ENCODE results near the gene ELOVL2.
A peak's percentile ranks its signal among the peaks of the same experiment; 100 is the strongest.
"Not testable (repeated sequence)": the region's sequence is repeated elsewhere in the genome, so short reads cannot be mapped to it uniquely, and the experiment has no call there.

ELOVL2 gene, protein sequence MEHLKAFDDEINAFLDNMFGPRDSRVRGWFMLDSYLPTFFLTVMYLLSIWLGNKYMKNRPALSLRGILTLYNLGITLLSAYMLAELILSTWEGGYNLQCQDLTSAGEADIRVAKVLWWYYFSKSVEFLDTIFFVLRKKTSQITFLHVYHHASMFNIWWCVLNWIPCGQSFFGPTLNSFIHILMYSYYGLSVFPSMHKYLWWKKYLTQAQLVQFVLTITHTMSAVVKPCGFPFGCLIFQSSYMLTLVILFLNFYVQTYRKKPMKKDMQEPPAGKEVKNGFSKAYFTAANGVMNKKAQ

DNA sequence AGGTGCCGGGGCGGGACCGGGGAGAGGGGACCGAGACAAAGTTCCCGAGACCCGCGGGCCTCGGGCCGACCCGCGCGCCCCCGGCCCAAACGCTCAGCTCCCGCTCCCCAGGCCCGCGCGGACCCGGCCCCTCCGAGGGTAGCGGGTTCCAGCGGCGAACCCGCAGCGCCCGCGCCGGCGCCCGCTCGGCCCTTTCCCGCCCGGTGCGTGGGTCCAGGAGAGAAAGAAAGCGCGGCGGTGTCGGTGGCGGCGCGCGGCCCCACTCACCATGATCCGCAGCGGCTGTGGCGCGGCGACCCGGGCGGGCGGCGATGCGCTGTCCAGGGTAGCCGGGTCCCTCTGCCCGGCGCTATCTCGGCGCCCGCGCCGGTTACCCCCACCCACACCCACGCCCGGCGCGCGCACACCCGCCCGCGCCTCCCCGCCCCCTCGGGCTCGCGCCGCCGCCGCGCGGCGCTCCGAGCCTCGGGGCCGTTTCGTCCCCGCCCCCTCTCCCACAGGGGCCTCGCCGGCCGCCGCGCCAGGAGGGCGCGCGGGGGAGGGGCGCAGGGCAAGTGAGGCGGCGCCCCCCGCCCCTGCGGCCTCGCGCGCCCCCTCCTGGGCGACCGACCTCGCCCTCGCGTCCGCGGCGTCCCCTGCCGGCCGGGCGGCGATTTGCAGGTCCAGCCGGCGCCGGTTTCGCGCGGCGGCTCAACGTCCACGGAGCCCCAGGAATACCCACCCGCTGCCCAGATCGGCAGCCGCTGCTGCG lies at the start of gene ELOVL2:
Gene ELOVL2, minus strand, starts transcription at position 345 of the 751 bp plus-strand sequence. Its CDS starts 75 bp downstream, at position 270.
- DNase-seq = no peak

DNA sequence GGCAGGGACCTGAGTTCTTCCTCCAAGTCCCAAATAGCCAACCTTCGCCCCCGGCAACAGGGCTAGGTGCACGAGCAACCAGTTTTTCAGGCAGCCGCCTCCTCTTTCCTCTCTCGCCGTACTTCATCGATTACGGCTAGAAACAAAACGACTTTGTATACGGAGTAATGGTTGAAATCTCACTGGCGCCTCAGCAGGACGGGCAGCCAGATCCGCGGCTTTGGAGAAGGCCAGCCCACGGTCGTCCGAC lies 49.2 kb upstream of the ELOVL2 start:
- DNase-seq = no peak

DNA sequence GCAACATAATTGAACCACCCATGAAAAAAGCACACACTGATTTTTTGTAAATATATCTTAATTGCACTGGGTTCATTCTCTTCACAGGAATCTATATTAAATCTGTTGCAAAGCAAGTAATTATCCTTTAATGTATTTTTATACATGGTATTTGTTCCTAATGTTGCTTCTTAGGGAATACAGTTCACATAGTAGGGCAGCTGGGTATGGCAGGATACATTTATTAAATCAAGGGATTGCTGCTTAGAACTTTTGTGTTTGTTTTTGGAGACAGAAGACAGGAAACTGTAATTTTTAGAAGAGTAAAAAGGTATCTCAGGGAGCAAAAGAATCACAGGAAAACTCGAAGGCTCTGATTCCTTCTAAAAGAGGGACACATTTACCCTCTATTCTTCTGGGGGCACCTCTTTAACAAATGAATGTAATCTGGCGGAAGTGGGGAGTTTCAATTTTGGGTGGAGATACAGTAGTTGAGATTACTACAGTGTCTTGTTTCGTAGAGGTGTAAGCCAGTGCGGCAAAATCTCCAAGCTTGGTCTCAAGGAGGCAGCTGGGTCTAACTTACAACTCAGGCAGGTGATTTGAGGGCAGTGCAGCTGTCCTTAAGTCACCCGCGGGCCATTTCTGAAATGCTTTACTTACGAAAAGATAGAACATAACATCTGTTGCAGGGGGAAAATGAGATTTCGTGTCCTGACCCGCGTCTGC lies 48.7 kb upstream of the ELOVL2 start:
- peak; percentile 87 for DNase-seq

DNA sequence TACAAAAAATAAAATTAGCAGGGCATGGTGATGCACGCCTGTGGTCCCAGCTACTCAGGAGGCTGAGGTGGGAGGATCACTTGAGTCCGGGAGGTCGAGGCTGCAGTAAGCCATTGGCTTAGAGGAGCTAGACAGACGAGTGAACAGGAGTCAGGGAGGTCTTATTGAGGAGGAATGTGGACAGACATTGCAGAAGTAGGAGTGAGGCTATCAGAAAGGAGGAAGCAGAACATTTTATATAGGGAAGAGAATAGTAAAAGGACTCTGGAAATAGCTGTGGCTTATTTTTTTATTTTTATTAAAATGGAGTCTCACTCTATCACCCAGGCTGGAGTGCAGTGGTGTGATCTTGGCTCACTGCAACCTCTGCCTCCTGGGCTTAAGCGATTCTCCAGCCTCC lies 47.0 kb upstream of the ELOVL2 start:
- DNase-seq = not testable (repeated sequence)

DNA sequence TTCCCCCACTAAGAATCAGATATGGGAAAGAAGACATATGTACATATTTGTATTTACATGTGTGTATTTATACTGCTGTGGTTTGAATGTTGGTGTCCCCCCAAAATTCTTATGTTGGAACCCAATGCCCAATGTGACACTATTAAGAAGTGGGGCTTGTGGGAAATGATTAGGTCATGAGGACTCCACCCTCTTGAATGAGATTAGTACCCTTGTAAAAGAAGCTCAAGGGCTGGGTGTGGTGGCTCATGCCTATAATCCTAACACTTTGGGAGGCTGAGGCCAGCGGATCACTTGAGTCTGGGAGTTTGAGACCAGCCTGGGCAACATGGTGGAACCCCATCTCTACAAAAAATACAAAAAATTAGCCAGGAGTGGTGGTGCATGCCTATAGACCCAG lies 45.6 kb upstream of the ELOVL2 start:
- no peak for DNase-seq

DNA sequence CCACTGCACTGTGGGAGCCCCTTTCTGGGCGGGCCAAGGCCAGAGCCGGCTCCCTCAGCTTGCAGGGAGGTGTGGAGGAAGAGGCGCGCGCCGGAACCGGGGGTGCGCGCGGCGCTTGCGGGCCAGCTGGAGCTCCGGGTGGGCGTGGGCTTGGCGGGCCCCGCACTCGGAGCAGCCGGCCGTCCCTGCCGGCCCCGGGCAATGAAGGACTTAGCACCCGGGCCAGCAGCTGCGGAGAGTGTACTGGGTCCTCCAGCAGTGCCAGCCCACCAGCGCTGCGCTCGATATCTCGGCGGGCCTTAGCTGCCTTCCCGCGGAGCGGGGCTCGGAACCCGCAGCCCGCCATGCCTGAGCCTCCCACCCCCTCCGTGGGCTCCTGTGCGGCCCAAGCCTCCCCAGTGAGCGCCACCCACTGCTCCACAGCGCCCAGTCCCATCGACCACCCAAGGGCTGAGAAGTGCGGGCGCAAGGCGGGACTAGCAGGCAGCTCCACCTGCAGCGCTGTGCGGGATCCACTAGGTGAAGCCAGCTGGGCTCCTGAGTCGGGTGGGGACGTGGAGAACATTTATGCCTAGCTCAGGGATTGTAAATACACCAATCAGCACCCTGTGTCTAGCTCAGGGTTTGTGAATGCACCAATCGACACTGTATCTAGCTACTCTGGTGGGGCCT lies 43.2 kb upstream of the ELOVL2 start:
- DNase-seq = not testable (repeated sequence)

DNA sequence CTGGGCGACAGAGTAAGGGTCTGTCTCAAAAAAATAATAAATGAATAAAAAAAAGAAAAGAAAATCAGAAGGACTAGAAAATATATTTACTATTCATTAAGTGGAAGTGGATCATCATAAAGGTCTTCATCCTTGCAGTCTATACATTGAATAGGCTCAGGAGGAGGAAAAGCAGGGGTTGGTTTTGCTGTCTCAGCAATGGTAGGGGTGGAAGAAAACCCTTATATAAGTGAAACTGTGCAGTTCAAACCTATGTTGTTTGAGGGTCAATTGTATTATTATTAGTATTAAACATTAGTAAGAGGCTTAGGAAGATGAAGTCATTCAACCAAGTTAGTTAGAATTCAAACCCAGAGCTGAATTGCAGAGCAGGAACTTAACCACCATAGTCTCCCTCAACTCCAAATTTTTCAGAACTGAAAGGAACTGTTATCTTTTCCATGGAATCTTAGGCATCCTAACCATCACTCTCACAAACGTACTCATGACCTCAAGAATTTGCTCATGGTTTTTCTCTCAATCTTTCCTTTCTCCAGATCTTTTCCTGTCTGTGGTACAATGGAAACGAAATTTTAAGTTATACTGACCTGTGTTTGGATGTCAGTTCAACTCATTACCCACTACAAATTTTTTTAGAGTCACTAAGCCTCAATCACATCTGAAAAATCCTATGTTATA lies 41.8 kb upstream of the ELOVL2 start:
- no peak for DNase-seq

DNA sequence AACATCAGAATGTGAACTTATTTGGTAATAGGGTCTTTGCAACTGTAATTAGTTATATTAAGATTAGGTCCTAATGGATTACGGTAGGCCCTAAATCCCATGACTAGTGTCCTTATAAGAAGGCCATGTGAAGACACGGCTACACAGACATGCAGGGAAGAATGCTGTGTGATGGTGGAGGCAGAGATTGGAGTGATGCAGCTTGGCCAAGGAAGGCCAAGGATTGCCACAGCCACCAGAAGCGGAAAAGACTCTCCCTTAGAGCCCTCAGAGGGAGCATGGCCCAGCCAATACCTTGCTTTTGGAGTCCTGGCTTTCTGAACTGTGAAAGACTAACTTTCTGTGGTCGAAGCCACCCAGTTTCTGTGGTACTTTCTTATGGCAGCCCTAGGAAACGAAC lies 39.9 kb upstream of the ELOVL2 start:
- no peak for DNase-seq

DNA sequence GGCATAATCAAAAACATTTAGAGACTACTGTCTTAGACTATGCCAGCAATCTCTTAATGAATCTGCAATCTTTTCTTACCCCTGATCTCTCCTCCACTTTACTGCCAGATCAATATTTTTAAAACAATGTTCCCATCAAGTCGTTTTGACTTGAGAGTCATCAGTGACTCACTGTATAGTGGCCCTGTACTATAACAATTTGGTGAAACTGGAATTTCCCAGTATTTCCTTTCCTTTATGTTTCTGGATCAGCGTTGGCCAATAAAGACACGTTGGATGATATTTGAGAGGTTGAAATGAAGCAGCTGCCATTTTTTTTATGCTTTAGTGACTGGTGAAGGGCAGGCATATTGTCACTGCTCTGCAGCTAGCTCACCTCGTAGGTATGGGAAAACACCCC lies 39.4 kb upstream of the ELOVL2 start:
- no peak for DNase-seq

DNA sequence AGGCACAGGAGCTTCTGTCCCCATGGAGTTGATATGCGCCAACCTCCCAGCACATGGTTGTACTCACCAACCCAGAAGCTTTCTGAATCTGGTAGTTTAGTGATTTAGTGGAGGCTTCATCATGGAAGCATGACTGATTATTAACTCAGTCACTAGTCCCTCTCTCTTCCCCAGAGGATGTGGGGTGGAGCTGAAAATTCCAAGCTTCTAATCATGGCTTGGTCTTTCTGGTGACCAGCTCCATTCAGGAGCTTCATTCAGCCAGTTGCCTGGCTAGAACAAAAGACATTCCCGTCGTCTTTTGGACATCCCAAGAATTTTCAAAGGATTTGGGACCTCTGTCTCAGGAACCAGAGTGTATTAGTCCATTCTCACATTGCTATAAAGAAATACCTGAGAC lies 36.2 kb upstream of the ELOVL2 start:
- no peak for DNase-seq

DNA sequence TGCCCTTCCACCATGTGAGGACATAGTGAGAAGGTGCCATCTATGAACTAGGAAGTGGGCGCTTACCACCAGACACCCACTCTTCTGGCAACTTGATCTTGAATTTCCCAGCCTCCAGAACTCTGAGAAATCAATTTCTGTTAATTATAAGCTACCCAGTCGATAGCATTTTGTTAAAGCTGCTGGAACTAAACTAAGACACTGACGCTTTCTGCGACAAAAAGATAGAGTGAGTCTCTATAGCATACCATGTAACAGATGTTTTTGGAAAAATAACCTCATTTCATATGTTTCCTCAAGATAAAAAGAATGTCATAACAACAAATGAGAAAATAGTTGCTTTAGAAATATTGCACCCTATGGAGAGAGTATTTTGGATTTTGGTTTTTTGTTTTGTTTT lies 34.2 kb upstream of the ELOVL2 start:
- peak; percentile 24 for DNase-seq

DNA sequence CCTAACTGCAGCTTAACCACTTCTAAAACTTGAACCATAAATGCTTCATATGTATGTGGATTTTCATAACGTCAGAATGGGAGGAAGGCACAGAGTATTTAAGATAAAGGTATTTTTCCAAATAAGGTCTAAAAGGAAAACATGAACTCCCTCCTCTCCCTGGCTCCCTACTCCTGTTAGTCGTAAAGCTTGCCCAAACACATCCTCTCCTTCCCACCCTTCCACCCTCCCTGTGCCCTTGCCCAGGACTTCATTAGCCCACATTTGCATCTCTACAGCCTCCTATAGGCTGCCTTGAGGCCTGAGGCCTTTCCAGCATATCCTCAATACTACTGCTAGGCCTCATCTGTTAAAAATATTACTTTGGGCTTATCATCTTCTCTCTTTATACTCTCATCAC lies 32.4 kb upstream of the ELOVL2 start:
- no peak for DNase-seq

DNA sequence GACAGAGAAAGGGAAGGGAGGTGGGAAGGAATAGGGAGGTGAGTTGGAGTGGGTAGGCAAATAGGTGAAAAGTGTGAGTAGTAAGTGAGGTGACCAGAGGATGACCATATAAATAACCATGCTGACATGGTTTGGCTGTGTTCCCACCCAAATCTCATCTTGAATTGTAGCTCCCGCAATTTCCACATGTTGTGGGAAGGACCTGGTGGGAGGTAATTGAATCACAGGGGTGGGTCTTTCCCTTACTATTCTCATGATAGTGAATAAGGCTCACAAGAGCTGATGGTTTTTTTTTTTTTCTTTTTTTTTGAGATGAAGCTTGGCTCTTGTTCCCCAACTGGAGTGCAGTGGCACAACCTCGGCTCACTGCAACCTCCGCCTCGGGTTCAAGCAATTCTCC lies 28.0 kb upstream of the ELOVL2 start:
- DNase-seq = no peak

DNA sequence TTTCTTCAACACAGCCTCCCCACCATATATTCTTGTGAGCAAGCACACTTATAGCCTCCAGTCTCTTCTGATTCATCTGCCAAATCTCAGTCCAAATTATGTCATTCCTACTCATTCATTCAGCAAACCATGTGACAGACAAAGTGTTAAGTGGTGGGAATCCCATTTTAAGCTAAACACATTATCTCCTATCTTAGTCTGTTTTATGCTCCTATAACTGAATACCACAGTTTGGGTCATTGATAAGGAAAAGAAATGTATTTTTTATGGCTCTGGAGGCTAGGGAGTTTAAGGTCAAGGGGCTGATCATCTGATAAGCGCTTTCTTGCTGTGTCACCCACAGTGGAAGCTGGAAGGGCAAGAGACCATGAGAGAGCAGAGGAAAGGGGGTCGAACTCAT lies 25.7 kb upstream of the ELOVL2 start:
- peak; percentile 60 for DNase-seq

DNA sequence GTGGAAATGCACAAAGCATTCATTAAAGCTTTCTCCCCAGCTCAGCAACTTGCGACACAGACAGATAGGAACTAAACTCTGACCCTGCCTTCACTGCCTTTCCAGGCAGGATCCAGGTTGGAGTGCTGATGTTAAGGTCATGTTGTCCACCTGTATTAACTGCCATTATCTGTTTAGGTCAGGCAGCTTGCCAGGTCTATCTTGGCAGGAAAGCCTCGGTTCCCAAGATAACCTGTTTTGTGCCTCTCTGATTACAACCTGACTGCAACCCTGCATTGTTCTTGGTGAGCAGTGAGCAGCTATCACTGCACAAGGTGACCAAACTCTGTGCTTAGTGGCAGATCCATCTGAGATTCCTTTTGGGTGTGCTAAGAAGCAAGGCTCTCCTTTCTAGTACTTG lies 23.2 kb upstream of the ELOVL2 start:
- DNase-seq = no peak

DNA sequence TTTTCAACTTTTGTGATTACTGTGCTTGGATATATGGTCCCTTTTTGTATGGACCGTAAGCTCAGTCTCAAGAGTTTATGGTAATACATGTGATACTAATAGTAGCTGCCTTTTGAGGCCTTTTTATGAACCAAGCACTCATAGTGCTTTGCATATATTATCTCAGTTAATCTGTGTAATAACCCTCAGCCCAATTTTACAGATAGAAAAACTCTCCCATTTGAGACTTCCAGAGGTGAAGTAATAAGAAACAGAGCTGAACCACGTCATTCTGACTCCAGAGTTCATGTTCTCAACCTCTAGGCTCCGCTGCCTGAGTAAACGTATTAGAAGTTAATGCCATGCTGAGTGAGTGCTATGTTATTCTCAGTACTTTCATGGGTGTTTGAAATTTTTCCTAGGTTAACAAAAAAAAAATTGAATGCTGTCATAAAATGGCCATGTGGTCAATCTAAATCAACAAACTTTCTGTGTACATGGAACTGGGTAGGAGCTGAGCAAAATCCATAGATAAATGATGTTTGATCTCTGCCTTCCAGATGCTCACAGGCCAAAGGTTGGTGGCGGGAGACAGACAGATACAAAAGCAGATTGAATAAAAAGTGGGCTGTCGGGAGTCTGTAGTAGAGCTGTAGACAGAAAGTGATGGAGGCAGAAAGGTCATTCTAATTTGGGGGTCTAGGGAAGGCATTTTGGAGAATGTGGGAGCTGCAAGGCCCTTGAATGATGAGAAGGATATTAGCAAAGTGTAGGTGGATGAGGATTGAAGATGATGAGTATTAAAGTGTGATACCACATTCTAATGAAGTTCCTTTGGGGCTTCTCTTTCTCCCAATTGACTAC lies 22.6 kb upstream of the ELOVL2 start:
- no peak for DNase-seq

DNA sequence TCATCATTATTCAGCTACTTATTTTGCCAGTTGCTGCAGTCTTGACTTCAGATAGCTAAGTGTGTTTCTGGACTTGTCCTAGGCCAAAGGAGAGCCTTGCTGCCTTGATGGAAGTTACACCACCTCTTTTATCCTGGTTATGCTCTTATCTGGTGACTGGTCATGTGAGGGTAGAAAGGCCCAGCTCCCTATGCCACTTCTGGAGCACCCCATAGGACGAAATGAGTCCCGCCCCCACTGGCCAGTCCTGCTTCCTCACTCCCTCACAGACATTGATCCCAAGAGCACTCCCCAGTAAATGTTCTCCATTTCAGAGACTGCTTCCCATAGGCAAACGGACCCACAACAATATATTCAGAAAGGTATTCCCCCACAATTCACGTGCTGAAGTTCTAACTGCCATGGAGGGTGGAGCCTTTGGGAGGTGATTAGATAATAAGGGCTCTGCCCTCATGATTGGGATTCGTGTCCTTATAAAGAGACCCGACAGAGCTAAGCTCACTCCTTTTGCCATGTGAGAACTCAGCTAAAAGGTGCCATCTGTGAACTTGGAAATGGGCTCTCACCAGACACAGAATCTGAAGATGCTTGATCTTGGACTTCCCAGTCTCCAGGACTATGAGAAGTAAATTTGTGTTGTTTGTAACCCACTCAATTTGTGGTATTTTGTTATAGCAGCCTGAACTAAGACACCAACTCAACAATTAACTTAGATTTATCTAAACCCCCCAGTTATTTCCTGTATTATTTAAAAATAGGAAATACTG lies 21.5 kb upstream of the ELOVL2 start:
- no peak for DNase-seq

DNA sequence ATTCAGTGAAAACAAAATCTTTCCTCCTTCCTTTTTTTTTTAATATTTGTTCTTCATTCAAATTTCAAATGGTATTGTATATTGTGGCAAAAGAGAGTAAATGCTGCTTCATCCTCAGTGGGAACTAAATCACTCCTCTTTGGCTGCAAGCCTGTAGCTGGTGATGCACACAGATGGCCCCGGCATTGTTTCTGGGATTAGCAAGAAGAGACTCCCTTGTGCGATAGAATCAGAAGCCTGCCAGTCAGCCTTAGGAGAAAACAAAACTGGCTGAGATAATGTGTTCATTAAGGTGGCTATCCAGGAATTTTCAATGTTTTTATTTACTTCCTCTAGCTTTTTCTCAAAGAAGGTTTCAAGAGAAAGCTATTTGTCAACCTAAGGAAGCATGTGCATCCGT lies 20.7 kb upstream of the ELOVL2 start:
- no peak for DNase-seq

DNA sequence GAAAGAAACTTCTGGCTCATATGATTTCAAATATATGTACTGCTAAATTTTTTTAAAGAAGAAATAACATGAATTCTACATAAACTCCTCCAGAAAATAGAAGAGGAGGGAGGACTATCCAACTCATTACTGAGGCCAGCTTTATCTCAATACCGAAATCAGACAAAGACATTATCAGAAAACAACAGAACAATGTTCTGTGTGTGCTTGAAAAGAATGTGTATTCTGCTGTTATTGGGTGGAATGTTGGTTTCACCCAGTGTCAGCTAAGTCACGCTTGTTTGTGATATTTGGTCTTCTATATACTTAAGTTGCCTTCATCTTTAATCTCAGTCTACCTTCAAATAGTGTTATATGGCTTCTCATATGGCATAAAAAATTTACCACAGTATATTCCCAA lies 18.6 kb upstream of the ELOVL2 start:
- peak; percentile 34 for DNase-seq

DNA sequence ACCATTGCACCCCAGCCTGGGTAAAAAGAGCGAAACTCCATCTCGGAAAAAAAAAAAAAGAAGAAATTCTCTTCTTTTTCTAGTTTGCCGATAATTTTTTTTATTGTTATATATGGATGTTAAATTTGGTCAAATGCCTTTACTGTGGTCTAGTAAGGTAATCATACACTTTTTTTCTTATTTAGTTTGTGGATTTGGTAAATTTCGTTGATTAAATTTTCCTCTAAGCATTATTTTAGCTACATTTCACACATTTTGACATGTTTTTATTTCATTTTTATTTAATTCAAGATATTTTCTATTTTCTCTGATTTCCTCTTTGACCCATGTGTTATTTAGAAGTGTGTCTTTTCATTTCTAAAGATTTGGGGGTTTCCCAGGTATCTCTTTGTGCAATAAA lies 18.0 kb upstream of the ELOVL2 start:
- no peak for DNase-seq

DNA sequence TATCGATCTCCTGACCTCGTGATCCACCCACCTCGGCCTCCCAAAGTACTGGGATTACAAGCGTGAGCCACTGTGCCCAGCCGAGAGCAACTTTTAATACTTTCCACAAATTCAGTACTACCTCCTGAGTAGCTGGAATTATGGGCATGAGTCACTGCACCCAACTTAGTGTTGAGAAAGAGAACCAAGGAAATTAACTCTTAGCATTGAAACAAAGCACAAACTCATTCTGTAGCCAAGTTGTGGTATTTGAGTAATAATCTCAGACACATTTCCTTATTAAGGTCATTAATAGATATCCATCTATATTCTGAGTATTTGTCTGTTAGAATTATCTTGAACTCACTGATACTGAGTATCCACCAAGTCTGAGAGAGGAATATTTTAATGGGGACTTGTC lies 14.3 kb upstream of the ELOVL2 start:
- no peak for DNase-seq

All from OCI-M1 (cell line).